ENCODE data around the gene SLC6A5. TPM values are rescaled to one million over a fixed set of nuclear protein-coding genes. Genes with fewer than 3 reads are reported as not detected.

The SLC6A5 gene
- total RNA-seq, 1 experiment from 2014 or later = not detected

DNA sequence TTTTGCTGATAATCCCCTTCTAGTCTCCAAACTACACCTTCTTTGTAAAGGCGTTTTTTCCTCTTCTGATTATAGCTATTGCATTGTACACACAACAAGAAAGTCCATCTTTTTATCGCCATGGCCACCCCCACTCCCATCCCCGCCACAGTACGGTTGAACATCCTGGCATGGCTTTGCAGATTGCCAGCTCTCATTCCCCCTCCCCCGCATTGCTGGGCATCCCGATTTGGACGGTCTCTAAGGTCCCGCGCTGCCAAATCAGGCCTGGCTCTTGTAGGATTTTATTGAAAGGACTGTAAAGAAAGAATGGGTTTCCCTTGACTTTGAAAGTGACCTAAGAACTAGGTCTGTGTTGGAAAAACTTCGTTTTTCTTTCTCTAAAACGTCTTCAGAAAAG lies 916 bp upstream of the SLC6A5 start:
- no peaks in the 10 kb centered on the region for H3K79me2 ChIP-seq (ENCODE audit: insufficient read depth, low read length)
- H3K14ac ChIP-seq (ENCODE audit: insufficient read depth, low read length) = no peak overlapping the region
- H3K27me3 ChIP-seq (ENCODE audit: insufficient read depth, low read length) = peaks cover 76% of the 10 kb centered on the region
- H2BK120ac ChIP-seq (ENCODE audit: low read depth, low read length, poor library complexity, severe bottlenecking) = no peak overlapping the region
- Mint-ChIP-seq H3K27ac (no peak overlapping the region), H3K9me3 (peaks cover 0 to 13% of the 10 kb centered on the region in 2 experiments; a peak in 2 of 5 replicates), H3K4me3 (peak overlapping the region in 1 of 2 experiments; percentile 7; a peak in 1 of 5 replicates), H3K4me1 (peaks cover 10 to 40% of the 10 kb centered on the region in 2 experiments), H3K36me3 (ENCODE audit: insufficient read depth in 1 of 3, low read depth in 3 of 3) (no peaks in the 10 kb centered on the region; a peak in 1 of 7 replicates), H3K27me3 (ENCODE audit: low read depth) (peaks cover 96% of the 10 kb centered on the region)
- H3K23me2 ChIP-seq (ENCODE audit: insufficient read length, low read depth, low read length, poor library complexity, severe bottlenecking) = no peaks in the 10 kb centered on the region
- TF ChIP-seq, protein P1, sequence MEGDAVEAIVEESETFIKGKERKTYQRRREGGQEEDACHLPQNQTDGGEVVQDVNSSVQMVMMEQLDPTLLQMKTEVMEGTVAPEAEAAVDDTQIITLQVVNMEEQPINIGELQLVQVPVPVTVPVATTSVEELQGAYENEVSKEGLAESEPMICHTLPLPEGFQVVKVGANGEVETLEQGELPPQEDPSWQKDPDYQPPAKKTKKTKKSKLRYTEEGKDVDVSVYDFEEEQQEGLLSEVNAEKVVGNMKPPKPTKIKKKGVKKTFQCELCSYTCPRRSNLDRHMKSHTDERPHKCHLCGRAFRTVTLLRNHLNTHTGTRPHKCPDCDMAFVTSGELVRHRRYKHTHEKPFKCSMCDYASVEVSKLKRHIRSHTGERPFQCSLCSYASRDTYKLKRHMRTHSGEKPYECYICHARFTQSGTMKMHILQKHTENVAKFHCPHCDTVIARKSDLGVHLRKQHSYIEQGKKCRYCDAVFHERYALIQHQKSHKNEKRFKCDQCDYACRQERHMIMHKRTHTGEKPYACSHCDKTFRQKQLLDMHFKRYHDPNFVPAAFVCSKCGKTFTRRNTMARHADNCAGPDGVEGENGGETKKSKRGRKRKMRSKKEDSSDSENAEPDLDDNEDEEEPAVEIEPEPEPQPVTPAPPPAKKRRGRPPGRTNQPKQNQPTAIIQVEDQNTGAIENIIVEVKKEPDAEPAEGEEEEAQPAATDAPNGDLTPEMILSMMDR (conservative IDR thresholded peaks at IDR 0.05) = no peak
- H3K56ac ChIP-seq (ENCODE audit: insufficient read length, low read depth, low read length) = no peak overlapping the region
- H3K9me3 ChIP-seq (ENCODE audit: control insufficient read depth, low read depth, low read length) = no peaks in the 10 kb centered on the region
- H3K4me1 ChIP-seq (ENCODE audit: insufficient read depth, low read length) = no peaks in the 10 kb centered on the region
- H3K18ac ChIP-seq (ENCODE audit: insufficient read length, low read depth, low read length) = no peak overlapping the region
- no peak overlapping the region for H4K5ac ChIP-seq (ENCODE audit: insufficient read length, low read depth, low read length)
- H3T11ph ChIP-seq (ENCODE audit: low read length) = no peak overlapping the region
- H4K8ac ChIP-seq (replicated peaks; ENCODE audit: insufficient read length, low read depth, low read length) = no peak overlapping the region
- H3K79me1 ChIP-seq (ENCODE audit: insufficient read depth, low read depth, low read length, poor library complexity, severe bottlenecking) = no peaks in the 10 kb centered on the region
- peak overlapping the region; percentile 74 for H3K4me2 ChIP-seq (ENCODE audit: insufficient read depth, insufficient read length, low read length)
- no peak overlapping the region for H2BK15ac ChIP-seq (ENCODE audit: low read depth, low read length)
- no peak overlapping the region for H2BK20ac ChIP-seq (ENCODE audit: low read depth, low read length, poor library complexity, severe bottlenecking)
- WGBS (ENCODE audit: extremely low coverage, insufficient read length, low lambda C conversion rate) = no CpG with 5 or more reads among the region's 11 CpGs
- no peak overlapping the region for H3K4ac ChIP-seq (ENCODE audit: low read depth, low read length)
- no peak overlapping the region for H2BK5ac ChIP-seq (ENCODE audit: insufficient read length, low read length)
- H3K27ac ChIP-seq (ENCODE audit: insufficient read length, low read depth, low read length) = no peak overlapping the region
- H3K9ac ChIP-seq (ENCODE audit: extremely low read depth, insufficient read length, low read length) = no peak overlapping the region
- no peak overlapping the region for H4K91ac ChIP-seq (ENCODE audit: insufficient read length, low read depth, low read length)
- H2BK12ac ChIP-seq (ENCODE audit: insufficient read length, low read depth, low read length) = no peak overlapping the region
- H2AK5ac ChIP-seq (ENCODE audit: insufficient read length, low read length) = no peak overlapping the region
- no peaks in the 10 kb centered on the region for H4K20me1 ChIP-seq (ENCODE audit: control insufficient read depth, insufficient read depth, insufficient read length)
- H3K23ac ChIP-seq (ENCODE audit: insufficient read length, low read depth, low read length) = no peak overlapping the region
- no peak for DNase-seq
- no peak overlapping the region for H2AFZ ChIP-seq (ENCODE audit: low read length)

All from H9 (cell line).